Activated T-cell treated with anti-CD3 and anti-CD28 coated beads, Interleukin-2, amount 50 U/mL, for 24 hours (primary cell): ENCODE data around the gene FXYD1.

Experiments used
- DNase-seq: peaks from one replicate; pipeline ENCODE4 v3.0.0-alpha.2; 2020
- H3K27ac Mint-ChIP-seq: 2 replicates; pipeline ENCODE4 v1.8.0; 2020; ENCODE audit warnings: mild to moderate bottlenecking, mixed read lengths
- H3K27me3 Mint-ChIP-seq: 2 replicates; pipeline ENCODE4 v1.8.0; 2020; ENCODE audit warnings: mixed read lengths
- H3K36me3 Mint-ChIP-seq: 2 replicates; pipeline ENCODE4 v1.8.0; 2020; ENCODE audit warnings: low read depth, mixed read lengths
- H3K4me1 Mint-ChIP-seq: 2 replicates; pipeline ENCODE4 v1.8.0; 2020; ENCODE audit warnings: low read depth, mixed read lengths
- H3K4me3 Mint-ChIP-seq: 2 replicates; pipeline ENCODE4 v1.8.0; 2020; ENCODE audit warnings: mild to moderate bottlenecking, moderate library complexity, mixed read lengths
- H3K9me3 Mint-ChIP-seq: 2 replicates; pipeline ENCODE4 v1.8.0; 2020; ENCODE audit warnings: mixed read lengths

The FXYD1 gene

DNA sequence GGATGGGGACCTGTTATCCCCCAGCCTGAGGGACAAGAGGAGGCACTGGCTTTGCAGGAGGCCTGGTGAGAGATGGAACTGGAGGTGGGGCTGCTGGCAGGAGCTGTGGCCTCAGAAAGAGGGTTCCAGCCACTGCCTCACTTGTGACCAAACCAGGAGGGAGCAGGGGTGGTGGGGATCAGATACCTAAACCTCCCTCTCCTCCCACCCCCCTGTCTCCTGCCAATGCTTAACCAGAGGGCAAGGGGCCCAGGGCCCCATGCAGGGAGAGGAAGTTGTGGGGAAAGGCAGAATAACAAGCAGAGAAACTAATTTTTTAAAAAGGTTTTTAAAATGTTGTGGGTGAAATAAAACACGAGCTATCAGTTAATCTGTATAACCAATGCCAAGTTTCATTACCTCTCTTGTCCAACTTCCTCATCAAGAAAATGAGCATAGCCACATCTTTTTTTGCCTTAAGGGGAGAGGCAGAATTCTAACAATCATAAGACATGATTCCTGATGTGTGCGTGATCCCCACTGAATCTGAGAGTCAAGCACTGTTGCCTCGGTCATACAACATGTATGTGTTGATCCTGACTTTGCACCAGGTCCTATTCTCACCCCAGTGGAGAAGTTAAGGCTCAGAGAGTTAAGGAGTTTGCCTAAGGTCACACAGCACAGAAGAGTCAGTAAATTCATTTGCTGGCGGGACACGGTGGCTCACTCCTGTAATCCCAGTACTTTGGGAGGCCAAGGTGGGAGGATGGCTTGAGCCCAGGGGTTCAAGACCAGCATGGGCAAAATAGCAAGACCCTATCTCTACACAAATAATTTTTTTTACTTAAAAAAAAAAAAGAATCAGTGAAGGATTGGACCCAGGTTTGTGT is 28.9 kb downstream of the FXYD1 start:
- peaks cover 26% of the 10 kb centered on the region for H3K9me3 Mint-ChIP-seq
- H3K36me3 Mint-ChIP-seq, result peaks cover 98% of the 10 kb centered on the region
- DNase-seq, result no peak

DNA sequence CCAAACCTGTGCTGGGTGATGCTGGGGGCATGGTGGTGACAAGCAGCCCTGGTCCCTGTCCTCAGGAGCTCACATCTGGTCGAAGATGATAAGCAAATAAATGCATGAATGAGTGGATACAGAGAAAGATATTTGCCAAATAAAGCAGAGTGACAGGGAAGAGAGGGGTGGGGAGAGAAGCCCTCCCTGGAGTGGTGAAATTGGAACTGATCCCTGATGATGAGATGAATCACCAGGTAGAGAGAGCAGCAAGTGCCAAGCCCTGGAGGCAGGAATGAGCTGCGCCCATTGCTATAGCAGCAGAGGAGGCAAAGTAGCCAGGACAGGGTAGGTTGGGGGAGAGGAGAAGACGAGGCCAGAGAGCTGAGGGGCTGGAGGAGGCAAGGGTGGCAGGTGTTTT is 29.6 kb downstream of the FXYD1 start:
- peaks cover 98% of the 10 kb centered on the region for H3K36me3 Mint-ChIP-seq

More for the DNA sequence above, 28.9 kb downstream of the FXYD1 start:
- Mint-ChIP-seq H3K27ac (peak overlapping the region; percentile 89), H3K27me3 (no peaks in the 10 kb centered on the region), H3K4me1 (peaks cover 57% of the 10 kb centered on the region), H3K4me3 (no peak overlapping the region)

DNA sequence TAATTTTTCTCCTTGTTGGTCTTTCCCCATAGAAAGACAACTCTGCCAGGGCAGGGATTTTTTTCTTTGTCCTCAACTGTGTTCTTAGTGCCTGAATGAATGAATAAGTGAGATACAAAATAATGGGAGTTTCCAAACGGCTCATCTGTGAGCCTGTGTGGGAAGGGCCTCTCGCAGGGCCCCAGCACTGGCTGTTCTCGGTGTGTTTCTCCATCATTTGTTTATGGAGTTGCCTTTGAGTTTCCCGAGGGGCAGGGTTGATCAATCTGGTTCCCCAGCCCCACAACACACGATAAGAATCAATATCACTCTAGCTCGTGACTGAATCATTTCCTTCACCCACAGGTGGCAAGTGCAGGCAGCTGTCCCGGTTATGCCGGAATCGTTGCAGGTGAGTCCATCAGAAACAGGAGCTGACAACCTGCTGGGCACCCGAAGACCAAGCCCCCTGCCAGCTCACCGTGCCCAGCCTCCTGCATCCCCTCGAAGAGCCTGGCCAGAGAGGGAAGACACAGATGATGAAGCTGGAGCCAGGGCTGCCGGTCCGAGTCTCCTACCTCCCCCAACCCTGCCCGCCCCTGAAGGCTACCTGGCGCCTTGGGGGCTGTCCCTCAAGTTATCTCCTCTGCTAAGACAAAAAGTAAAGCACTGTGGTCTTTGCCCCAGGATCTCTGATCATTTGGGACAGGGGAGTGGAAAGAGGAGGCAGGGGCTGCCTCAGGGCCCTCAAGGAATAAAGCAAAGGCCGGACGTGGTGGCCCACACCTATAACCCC is 30.8 kb downstream of the FXYD1 start:
- peak overlapping the region; percentile 89 for H3K27ac Mint-ChIP-seq
- H3K4me1 Mint-ChIP-seq, result peaks cover 53% of the 10 kb centered on the region
- H3K4me3 Mint-ChIP-seq, result no peak overlapping the region
- H3K9me3 Mint-ChIP-seq, result peaks cover 16% of the 10 kb centered on the region
- H3K36me3 Mint-ChIP-seq, result peaks cover 89% of the 10 kb centered on the region
- no peaks in the 10 kb centered on the region for H3K27me3 Mint-ChIP-seq
- no peak for DNase-seq

More for the DNA sequence above, 29.6 kb downstream of the FXYD1 start:
- DNase-seq, result no peak
- Mint-ChIP-seq H3K9me3 (peaks cover 25% of the 10 kb centered on the region), H3K4me3 (no peak overlapping the region), H3K4me1 (peaks cover 60% of the 10 kb centered on the region), H3K27ac (peak overlapping the region; percentile 89), H3K27me3 (no peaks in the 10 kb centered on the region)

DNA sequence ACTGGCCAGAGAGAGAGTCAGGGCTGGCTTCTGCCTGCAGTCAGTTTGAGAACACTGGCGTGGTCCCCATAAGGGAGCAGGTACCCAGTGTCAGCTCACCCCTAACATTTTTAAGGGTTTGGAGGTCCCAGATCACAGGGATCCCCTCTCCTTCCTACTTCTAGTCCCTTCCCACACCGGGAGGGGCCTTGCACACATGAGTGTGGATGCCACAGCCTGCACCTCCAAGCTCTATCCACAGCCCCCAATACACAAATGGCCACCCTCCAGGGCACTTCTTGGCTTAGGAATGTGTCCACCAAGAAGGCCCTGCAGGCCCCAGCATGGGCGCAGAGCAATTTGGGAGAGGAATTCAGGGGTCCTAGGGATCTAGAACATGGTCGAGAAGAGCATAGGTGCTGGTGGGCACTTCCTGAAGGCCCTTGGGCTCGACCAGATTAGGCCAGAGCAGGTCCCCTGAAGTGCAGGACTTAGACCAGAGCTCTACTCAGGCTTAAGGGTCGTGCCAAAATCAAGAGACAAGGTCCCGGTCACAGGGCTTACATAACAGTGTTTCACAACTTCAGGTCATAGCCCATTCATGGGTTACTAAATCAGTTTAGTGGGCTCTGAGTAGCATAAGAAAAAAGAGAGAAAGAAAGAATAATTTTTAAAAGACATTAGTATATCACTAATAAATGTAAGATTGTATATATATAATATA is 31.9 kb downstream of the FXYD1 start:
- peaks cover 78% of the 10 kb centered on the region for H3K36me3 Mint-ChIP-seq
- H3K4me1 Mint-ChIP-seq, result peaks cover 53% of the 10 kb centered on the region
- H3K27me3 Mint-ChIP-seq, result no peaks in the 10 kb centered on the region
- DNase-seq, result no peak
- H3K27ac Mint-ChIP-seq, result peak overlapping the region; percentile 79
- no peak overlapping the region for H3K4me3 Mint-ChIP-seq
- peaks cover 10% of the 10 kb centered on the region for H3K9me3 Mint-ChIP-seq

DNA sequence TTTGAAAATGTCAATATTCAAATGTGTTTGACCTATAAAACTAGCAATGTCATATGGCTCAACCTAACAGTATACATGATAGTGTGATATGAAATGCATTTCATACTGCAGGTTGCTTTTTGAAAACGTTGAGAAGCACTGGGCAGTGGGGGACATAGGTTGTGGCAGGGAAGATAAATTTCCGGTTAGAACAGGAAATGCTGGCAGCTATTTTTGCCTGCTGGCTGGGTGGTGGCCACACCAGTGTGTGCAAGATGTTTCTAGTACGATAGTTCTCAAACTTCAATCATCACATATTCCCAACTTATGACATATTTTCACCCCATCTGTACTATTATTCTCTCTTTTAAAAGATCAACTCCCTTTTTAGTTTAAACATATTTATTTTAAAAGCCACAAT is 33.1 kb downstream of the FXYD1 start:
- Mint-ChIP-seq H3K4me1 (peaks cover 49% of the 10 kb centered on the region), H3K4me3 (no peak overlapping the region), H3K9me3 (no peaks in the 10 kb centered on the region), H3K36me3 (peaks cover 66% of the 10 kb centered on the region), H3K27ac (peak overlapping the region; percentile 80), H3K27me3 (no peaks in the 10 kb centered on the region)
- no peak for DNase-seq

DNA sequence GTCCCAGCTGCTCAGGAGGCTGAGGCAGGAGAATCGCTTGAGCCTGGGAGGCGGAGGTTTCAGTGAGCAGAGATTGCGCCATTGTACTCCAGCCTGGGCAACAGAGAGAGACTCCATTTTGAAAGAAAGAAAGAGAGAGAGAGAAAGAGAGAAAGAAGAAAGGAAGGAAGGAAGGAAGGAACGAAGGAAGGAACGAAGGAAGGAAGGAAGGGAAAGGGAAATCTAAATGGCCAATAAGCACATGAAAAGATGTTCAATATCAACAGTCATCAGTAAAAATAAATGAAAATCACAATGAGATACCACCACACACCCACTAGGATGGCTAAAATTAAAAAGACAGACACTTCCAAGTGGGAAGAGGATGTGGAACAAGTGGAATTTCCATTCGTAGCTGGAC is 35.6 kb downstream of the FXYD1 start:
- Mint-ChIP-seq H3K27me3 (no peaks in the 10 kb centered on the region), H3K27ac (no peak overlapping the region), H3K9me3 (peaks cover 6% of the 10 kb centered on the region)

DNA sequence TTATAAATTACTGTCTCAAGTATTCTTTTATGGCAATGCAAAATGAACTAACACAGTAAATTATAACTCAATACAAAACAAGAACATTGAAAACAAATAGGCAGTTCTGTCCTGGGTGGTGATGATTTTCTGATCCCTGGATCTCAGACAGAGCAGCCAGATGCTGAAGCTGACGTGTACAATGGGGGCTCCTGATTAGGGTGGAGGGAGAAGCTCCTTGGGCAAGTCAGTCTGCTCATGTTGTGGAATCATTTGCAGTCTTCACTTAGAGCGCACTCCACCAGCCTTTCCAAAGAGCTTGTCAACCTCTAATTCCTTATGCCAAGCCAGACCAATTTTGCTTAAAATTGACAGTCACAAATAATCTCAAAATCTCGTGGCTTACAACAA is 37.6 kb downstream of the FXYD1 start:
- H3K4me1 Mint-ChIP-seq, result peaks cover 35% of the 10 kb centered on the region

More for the DNA sequence above, 35.6 kb downstream of the FXYD1 start:
- no peak for DNase-seq
- H3K4me1 Mint-ChIP-seq, result peaks cover 39% of the 10 kb centered on the region
- no peak overlapping the region for H3K4me3 Mint-ChIP-seq
- H3K36me3 Mint-ChIP-seq, result peaks cover 41% of the 10 kb centered on the region

DNA sequence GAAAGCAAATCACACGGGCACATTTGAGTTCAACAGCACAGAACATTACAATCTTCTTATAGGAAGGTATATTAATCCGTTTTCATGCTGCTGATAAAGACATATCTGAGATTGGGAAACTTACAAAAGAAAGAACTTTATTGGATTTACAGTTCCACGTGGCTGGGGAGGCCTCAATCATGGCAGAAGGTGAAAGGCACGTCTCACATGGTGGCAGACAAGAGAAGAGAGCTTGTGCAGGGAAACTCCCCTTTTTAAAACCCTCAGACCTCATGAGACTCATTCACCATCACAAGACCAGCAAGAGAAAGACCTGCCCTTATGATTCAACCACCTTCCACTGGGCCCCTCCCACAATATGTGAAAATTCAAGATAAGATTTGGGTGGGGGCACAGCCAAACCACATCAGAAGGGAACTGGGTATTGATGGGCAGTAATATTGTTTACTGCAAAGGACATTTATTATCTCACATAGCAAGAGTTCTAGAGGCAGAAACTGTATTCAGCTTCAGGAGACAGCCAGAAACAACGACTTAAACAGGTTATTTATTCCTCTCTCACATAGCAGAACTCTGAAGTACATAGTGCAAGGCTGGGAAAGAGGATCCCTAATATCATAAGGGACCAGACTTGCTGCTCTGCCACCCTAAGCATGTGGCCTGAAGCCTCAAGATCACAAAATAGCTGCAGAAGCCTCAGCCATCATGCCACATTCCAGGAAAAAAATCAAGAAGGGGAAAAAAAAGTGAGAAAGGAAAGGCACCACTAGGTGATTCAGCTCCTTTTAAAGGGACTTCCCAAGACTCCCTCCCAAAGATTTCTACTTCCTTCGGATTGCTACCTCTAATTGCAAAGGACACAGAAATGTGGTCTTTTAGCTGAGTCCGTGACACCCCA is 39.0 kb downstream of the FXYD1 start:
- no peak overlapping the region for H3K27ac Mint-ChIP-seq
- H3K36me3 Mint-ChIP-seq, result peaks cover 10% of the 10 kb centered on the region
- DNase-seq, result no peak
- H3K27me3 Mint-ChIP-seq, result no peaks in the 10 kb centered on the region
- peaks cover 31% of the 10 kb centered on the region for H3K4me1 Mint-ChIP-seq
- H3K4me3 Mint-ChIP-seq, result no peak overlapping the region
- H3K9me3 Mint-ChIP-seq, result peaks cover 6% of the 10 kb centered on the region

More for the DNA sequence above, 37.6 kb downstream of the FXYD1 start:
- Mint-ChIP-seq H3K36me3 (peaks cover 24% of the 10 kb centered on the region), H3K27ac (peak overlapping the region; percentile 47), H3K4me3 (no peak overlapping the region), H3K9me3 (peaks cover 6% of the 10 kb centered on the region), H3K27me3 (no peaks in the 10 kb centered on the region)
- DNase-seq, result no peak

DNA sequence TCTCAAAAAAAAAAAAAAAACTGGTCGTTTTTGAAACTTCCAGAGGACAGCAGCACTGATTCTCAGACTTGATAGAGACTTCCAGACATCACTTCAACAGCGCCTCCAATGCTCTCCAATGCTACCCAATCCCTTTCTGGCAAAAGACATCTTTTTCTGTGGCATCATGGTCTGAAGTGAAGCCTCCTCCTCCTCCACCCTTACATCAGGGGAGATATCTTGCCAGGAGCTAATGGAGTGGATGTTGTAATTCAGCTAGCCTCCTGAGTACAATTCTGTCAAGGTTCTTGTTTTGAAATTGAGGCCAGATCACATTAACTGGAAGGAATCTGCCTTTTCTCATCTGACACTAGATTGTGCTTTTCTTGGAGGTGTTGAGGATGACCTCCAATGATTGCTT is 40.1 kb downstream of the FXYD1 start:
- Mint-ChIP-seq H3K4me3 (no peak overlapping the region), H3K36me3 (peaks cover 2% of the 10 kb centered on the region), H3K27ac (no peak overlapping the region), H3K27me3 (no peaks in the 10 kb centered on the region), H3K4me1 (peaks cover 29% of the 10 kb centered on the region), H3K9me3 (peaks cover 6% of the 10 kb centered on the region)
- DNase-seq, result no peak

DNA sequence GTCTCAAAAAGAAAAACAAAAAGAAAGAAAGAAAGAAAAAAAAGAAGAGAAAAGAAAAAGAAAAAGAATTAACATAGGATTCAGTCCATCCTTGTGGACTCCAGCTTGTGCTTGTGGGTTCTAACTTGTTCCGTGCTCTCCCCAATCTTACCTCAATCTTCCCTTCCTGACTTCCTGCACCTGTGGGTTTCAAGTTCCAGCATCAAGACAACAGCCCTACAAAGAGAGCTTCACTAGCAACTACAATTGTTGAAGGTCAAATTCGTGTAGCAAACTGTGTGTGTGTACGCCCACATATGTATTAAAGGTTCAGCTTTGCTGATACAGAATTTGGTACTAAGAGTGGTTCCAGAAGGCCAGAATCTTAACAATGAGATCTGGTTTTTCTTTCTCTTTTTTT is 41.2 kb downstream of the FXYD1 start:
- Mint-ChIP-seq H3K9me3 (peaks cover 13% of the 10 kb centered on the region), H3K27me3 (no peaks in the 10 kb centered on the region), H3K27ac (no peak overlapping the region), H3K4me1 (peaks cover 29% of the 10 kb centered on the region), H3K36me3 (no peaks in the 10 kb centered on the region), H3K4me3 (no peak overlapping the region)
- DNase-seq, result no peak

DNA sequence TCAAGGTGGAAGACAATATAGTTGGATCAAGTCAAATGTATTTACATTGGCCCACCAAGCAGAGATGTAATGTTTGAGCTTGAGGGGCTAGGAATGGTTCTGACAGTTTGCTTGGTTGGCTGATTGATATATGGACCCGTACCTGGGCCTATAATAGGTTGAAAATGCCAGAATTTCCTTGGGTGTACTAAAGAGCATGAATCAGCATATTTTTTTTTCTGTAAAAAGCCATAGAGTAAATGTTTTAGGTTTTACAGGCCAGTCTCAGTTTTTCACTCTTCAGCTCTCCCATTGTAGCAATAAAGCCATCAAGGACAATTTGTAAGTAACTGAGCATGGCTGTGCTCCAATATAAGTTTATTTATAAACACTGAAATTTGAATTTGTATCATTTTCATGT is 42.8 kb downstream of the FXYD1 start:
- Mint-ChIP-seq H3K9me3 (peaks cover 17% of the 10 kb centered on the region), H3K4me1 (peaks cover 22% of the 10 kb centered on the region), H3K4me3 (no peak overlapping the region), H3K27ac (no peak overlapping the region), H3K36me3 (no peaks in the 10 kb centered on the region), H3K27me3 (no peaks in the 10 kb centered on the region)
- no peak for DNase-seq

DNA sequence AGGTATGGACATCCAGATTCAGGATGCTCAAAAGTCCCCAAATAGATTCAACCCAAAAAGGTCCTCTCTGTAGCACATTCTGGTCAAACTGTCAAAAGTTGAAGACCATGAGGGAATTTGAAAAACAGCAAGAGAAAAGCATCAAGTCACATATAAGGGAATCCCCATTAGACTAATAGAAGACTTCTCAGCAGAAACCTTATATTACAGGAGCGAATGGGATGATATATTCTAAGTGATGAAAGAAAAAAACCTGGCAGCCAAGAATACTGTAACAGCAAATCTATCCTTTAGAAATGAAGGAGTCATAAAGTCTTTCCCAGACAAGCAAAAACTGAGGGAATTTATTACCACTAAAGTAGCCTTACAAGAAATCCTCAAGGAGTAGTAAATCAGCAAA is 45.6 kb downstream of the FXYD1 start:
- Mint-ChIP-seq H3K27ac (no peak overlapping the region), H3K27me3 (no peaks in the 10 kb centered on the region), H3K9me3 (peaks cover 11% of the 10 kb centered on the region), H3K36me3 (no peaks in the 10 kb centered on the region), H3K4me1 (peaks cover 11% of the 10 kb centered on the region), H3K4me3 (no peak overlapping the region)
- no peak for DNase-seq

DNA sequence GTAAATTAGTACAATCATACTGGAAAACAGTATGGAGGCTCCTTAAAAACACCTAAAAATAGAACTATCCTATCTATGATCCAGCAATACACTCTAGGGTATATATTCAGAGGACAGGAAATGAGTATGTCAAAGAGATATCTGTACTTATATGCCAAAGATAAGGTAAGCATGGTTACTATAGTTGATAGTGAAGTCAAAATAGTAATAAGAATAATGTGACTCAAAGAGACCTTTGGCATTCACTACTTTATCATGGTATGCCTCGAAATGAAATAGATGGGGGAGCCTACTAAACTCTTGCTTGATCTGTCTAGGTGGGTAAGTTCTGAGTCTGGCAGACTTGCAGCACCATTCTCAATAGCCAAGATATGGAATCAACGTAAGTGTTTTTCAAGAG is 46.3 kb downstream of the FXYD1 start:
- Mint-ChIP-seq H3K27ac (no peak overlapping the region), H3K4me3 (no peak overlapping the region), H3K27me3 (no peaks in the 10 kb centered on the region), H3K9me3 (peaks cover 11% of the 10 kb centered on the region), H3K36me3 (no peaks in the 10 kb centered on the region), H3K4me1 (peaks cover 6% of the 10 kb centered on the region)
- no peak for DNase-seq
